Fibroblast of peridontal ligament (primary cell): ENCODE measurements around the gene PPM1H.

Experiments
- DNase-seq: peaks from one replicate; pipeline ENCODE4 v3.0.0-alpha.2; 2010; ENCODE audit errors: extremely low read depth

PPM1H gene

DNA sequence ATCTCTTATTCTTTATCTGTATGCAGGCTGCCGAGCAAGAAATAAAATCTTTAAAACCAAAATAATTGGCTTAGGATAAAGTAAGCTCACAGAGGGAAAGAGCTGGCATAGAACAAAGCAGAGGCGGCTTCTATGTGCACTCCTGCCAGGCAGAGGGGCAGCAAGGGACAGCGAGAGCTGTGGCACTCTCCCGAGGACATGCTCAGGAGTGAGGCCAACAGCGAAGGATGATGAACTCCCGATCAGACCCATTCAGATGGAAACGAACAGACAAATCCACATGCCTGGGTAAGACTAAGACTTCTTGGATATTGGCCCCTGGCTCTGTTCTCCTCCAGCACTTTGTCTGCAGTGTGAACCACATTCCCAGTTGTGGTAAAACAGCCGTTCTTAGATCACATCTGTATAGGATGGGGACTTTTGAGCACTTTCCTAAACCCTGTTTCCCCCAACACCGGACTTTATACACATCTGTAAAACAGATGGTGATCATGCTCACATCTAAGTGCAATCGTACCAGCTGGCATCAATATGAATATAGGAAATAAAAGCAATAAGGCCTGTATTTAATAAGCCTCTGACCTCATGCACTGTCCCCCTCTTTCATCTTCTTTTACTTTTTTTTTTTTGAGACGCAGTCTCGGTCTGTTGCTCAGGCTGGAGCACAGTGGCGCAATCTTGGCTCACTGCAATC, 134.1 kb downstream of the PPM1H start:
- no peak for DNase-seq

DNA sequence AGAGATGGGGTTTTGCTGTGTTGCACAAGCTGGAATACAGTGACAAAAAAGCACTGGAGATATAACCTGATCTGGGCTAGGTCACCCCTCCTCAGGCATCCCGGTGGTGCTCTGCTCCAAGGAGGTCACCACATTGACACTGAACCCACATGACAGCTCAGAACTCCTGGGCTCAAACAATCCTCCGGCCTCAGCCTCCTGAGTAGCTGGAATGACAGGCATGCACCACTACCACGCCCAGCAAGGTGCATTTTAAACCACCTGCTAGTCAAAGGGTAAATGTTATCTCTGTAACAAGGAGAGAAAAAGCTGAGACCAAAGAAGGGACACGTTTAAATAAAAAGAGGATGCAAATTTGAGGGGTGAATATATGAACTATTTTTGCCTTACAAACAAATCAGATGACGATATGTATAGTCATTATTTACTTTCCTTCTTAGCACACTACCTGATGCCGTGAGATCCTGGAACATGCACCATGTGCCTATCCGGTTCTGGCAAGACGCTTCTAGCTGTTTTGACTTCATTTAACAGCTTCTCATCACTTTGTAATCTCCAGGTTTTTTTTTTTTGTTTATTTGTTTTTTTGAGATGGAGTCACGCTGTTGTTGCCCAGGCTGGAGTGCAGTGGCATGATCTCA, 135.1 kb downstream of the PPM1H start:
- no peak for DNase-seq

DNA sequence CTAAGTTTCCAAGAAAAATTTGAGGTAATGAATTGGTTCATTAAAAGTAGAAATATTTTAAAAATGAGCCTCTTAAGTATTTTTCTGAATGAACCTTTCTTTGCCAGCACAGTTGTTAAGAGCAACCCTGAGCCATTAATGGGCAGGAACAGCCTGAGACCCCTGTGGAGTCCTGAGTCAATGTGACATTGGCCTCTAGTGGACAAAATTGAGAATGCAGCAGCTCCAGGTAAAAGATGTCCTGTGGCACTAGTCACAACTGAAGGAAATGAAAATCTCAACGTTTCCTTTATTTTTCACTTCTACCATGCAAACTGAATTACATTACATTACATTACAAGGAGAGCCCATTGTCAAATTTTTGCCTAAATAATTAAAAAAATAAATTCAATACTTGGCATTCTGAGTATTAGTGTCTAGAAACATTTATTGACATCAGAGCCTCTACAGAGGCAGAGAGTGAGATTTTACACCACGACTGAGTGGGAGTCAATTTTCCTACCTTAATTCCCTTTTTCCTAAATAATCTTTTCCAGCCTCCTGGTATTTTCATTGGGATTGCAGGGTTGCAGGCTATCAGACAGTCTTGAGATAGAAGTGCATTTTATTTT, 135.7 kb downstream of the PPM1H start:
- DNase-seq: peak; percentile 79

DNA sequence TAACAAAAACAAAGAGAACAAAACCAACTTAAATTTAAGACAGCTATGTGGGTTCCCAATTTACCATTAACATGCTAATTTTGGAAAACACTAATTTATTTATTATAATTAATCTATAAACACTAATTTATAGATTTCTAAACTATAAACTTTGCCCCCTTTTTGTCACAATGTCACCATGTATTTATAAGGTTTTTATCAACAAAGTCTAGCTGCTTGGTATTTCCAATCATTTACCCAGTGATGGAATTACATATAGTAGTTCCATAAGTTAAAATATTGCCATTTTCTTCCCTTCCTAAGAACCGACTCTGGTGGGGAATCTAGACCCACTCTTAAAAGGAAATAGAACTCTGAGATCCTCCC, 140.7 kb downstream of the PPM1H start:
- no peak for DNase-seq

DNA sequence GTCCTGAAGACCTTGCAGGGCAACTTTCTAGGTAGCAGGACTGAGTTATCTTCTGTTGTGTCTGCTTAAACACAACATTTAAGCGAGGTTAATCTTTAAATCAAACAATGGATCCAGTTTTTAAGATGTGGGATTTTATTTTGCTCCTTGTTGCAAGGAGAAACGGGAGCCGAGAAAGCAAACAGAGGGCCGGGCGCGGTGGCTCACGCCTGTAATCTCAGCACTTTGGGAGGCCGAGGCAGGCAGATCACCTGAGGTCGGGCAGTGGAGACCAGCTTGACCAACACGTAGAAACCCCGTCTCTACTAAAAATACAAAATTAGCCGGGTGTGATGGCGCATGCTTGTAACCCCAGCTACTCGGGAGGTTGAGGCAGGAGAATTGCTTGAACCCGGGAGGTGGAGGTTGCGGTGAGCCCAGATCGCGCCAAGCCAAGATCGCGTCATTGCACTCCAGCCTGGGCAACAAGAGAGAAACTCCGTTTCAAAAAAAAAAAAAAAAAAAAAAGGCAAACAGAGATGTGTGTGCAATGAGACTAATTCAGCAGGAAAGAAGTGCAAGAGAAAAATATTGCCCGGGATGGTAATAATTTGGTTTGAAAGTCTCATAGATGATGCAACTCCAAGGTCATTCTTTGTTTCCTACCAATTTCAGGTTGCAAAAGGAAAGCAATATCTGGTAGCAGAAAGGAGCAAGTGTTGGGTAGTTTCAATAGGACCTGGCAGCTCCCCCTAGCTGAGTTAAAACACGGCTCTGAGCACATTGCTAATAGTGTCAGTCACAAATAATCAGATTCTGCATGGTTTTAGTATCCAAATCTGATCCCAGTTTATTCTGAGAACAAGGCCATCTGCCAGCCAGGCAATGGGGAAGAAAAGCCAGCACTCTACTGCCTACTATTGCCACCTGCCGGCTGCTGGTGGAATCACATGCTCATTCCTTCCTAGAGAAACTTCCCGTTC, 141.4 kb downstream of the PPM1H start:
- peak; percentile 98 for DNase-seq

DNA sequence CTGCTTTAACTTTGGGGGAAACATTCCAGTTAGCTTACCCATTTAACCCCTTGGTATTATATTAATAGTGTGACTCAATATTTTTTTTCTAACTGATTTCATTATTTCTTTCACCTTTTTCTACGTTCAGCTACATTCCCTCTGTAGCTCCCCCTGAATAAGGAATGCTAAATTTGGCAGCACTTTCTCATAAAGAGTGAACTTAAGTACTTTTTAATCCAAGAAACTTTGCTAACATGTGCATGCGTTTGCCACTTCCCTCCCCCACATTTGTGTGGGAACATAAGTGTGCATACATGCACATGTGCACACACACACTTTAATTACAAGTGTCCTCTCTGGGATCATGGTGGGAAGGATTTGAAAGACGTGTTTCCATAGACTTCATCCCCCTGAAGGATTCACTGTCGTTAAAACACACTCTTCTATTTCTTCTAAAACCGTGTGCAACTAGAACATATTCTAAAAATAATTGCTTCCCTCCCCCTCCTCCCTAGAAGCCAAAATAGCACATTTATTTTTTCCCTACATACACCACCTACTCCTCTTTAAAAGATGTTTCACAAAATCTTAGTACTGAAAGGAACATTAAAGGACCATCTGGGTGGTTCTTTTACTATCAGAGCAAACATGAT, 142.6 kb downstream of the PPM1H start:
- no peak for DNase-seq

DNA sequence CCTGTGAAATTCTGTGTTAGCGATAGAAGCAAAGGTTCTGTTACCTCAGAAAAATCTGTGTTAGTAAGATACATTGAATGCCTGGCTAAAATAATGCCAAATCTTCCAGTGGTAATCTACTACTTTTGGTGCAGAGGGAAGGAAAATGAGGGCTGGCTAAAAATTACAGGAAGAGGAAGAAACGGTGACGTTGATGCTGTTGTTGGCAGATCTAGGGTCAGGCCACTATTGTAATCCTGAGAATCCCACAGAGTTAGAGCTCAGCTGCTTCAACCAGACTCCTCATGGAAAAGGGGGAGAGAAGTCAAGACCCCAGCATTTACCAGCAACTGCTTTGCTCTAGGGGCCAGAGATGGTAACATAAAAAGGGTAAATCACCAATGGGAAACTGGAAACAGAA, 145.1 kb downstream of the PPM1H start:
- no peak for DNase-seq

DNA sequence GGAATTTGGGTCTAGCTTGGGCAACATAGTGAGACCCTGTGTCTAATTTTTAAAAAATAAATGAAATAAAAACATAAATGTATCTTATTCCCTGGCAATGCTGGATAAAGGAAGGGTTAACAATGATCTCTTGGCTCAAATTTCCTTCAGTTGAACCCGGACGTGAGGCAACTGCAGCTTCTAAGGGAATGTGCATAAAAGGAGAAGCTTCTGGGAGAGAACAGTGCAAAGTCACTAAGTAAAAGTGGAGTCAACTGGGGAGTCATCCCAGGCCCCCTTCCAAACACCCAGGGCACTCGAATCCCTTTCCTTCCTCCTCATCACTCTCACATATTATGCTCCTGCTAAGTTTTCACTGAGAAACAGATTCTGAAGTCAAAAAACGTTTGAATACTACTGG, 147.3 kb downstream of the PPM1H start:
- no peak for DNase-seq

DNA sequence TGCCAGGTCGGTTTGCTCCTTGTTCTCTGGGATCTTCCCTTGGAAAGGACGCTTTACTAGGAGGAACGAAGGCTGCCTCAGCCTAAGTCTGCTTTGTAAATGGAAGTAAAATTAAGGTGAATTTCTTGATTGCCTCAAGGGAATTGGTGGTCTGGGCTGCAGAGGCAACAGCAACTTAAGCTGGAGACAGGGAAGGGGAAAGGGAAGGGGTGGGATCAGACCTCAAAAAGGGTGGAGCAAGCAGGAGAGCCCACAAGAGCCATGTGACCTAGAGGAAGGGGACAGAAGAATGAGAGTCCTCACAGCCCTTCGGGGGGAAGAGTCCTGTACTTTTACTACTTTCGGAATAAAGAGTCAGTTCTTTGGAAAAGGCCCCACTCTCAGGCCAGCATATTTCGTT, 147.9 kb downstream of the PPM1H start:
- DNase-seq: no peak

DNA sequence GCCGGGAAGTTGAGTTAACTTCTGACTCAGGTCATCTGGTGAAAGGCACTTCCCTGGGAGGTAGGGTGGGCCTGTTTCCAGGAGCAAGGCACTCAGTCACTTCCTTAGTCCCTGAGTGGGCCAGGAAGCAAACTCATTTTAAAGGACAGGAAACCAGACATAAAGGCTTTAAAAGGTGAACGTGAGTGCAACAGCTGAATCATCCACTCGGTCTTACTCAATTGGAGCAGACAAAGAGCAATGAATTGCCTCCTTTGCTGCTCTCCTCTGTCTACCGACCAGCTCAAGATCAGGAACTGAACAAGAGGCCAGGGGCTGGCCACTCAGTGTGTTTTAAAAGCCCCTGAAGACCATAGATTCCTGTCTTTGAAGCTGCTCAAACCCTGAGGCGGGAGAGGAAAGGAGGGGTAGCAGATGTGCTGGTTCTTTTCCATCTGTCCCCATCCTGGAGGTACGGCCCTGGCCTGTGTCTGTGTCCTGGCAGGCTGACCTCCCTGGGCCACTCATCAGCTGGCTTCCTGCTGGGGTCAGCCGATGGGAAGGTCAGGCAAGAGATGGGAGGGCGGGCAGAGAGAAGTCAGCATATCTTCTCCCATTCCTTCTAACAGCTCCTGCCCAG, 148.9 kb downstream of the PPM1H start:
- DNase-seq: peak; percentile 68

DNA sequence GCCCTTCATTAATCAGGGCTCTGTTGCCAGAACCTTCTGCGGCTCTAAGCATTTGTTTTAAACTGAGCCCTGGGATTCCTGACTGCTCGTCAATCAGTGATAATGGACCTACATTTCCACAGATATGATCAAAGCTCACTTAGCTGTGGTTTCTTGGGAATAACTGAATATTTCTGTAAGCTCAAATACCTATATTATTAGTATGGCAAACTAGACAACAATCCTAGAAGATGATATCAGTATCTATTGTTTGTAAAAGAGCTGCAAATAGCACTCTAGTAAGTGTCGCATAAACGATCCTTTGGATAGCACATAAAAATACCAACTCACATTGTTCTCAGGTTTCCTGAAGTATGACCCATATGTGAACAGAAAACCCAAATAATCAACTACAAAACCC, 150.4 kb downstream of the PPM1H start:
- no peak for DNase-seq

DNA sequence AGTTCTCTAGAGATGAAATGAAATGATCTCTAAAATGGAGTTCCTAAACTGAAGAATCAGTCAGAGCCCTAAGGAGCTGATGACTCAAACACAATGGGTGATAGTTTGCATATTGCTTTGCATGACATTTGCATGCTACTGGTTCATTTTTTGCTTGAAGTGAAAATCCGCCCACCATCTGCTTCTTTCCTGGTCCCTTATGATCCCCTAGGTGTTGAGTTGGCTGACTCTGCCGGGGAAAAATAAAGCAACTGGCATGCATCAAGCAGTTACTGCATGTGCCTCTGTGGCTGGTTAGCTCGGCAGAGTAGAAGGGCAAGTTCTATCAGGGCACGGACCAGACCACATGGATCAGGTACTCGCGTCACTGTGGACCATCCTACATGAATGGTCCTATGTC, 151.1 kb downstream of the PPM1H start:
- no peak for DNase-seq

DNA sequence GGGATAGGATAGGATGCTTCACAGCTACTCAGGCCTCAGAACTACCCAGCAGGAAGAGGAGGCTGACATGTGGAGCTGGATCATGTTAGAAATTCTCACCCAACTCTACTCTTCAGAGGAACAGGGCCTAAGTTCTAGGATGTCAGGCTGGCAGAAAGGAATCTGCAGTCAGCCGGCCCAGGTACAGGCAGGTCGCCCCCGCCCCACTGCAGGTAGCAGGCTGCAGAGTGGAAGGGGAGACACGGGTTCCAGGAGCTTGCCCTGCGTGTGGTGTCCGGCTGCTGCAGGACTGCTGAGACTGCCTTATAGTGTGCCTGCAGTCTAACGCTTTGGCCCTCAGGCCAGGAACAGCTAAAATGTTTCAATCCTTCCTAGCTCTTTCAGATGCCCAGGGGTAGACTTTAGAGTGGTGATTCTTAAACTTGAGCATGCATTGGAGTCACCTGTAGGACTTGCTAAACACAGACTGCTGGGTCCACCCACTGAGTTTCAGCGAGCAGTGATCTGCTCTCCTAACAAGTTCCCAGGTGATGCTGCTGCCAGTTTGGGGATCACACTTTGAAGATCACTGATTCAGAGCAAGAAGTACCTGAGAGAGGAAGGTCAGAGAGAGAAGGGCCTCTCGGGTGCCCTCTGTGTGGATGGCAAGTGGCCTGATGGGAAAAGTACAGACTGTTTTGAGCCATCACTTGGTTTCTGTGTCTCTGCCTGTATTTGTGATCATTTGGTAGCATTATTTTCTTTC, 153.6 kb downstream of the PPM1H start:
- DNase-seq: no peak

DNA sequence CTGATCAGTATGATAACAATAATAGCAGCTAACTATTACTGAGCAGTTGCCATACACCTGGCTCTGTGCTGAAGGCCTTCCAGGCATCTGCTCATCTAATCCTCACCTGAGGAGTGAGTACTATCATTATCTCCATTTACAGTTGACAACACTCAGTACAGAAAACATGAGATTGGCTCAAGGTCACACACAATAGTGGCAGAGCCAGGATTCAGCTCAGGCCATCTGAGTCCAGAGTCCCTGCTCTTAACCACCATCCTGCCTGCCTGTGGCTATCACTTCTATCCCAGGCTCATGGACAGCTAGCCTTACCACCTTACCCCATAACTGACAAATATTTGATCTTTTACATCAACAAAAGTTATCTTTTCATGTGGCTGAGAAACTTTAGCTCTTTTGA, 155.5 kb downstream of the PPM1H start:
- DNase-seq: no peak

DNA sequence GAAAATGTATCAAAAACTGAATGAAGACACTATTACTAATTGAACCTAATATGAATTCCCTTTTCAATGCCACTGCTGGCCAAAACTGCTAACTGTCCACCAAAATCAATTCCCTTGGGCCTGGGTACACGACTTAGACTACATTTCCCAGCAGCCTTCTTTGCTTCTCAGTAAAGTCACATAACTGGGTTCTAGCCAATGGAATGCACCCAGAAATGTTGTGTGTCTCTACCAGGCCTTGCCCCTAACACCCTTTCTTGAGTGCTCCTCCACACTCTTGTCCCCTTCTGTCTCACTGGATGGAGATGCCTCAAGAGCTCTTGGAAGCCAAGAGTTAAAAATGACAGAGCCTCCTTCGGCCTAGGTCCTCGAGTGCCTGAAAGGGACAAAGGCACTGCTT, 156.8 kb downstream of the PPM1H start:
- no peak for DNase-seq

DNA sequence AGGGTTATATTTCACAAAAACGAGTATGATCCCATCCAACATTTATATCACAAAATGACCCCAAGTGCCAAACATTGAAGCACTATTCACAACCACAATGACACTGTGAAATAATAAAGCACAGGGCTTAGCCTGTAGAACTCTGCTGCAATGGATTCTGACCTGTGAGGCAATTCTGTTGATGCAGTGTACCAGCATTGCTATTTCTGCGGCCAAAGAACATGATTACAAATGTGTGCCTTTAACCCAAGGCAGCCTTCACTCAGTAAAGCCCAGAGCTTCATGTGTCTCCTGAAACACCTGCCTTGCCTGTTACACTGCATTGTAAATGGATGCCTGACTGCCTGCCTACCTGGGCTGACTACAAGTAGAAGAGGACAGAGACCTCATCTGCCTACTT, 158.0 kb downstream of the PPM1H start:
- DNase-seq: no peak

DNA sequence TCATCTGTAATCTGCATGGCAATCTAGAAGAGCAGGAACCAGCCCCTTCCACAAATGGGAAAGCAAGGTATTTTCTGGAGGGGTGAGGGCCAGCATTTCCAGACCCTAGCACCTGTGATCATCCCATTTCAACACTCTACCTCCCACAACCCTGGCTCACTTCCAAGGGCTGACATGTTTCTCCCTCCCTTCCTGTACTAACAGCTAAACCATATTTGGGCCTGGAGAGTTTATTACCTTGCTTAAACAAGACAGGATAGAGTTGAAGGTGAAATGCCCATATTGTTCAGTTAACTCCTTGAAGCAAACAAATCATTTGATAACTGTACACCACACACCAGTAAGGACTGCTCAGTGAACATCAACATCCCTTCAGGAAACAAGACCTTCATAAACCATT, 158.4 kb downstream of the PPM1H start:
- no peak for DNase-seq

DNA sequence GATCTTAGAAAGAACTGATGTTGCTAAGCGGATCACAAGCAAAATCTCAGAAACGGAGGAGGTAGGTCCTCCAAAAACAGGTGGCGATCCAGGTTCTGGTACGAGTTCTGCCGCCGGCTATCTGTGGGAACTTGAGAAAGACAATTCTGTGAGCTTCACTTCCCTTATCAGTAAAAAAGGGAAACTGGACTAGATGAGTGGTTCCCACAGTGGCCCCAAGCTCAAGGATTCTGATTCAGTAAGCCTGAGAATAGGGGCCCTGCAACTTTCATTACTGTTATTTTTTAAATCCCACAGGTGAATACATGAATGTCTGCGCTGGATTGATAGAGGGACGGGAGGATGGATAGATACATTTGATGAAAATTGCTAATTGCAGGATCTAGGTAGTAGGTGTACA, 160.2 kb downstream of the PPM1H start:
- DNase-seq: no peak

DNA sequence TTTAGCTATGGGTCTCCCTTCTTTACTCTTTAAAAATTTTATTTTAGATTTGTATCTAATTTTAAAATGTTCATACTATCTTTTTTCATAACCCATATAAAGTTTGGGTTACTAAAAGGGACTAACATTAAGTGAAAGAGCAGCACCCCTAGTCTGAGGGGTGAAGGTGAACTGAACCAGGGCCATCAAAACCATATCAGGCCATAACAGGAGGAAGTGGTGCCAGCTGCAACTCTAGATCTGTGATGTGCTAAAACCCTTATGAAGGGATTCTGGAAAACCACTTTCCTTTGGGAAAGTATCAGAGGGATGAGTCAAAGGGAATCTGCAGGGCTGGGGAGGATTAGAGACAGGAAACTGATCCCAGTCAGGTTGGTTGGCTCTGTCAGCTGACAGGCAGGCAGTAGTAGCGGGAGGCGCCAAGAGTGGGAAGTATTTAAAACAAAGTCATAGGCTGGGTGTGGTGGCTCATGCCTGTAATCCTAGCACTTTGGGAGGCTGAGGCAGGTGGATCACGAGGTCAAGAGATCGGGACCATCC, 162.5 kb downstream of the PPM1H start:
- no peak for DNase-seq

DNA sequence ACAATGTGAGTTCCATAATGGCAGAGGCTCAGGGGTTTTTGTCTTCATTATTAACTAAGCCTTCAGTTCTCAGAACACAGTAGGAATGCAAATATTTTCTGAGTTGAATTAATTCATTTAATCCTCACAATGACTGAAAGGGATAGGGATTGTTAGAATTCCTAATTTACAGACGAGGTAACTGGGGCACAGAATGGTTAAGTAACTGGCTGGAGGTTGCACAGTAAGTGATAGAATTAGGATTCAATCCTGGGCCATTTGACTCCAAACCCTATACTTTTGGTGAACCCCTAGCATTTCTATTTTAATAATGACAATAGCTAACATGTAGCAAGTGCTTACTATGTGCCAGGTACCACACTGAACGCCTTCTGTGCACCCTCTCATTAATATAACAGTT, 163.1 kb downstream of the PPM1H start:
- DNase-seq: no peak
